Fibroblast of pulmonary artery (primary cell): ENCODE measurements around the gene FSD1L.
A peak's percentile ranks its signal among the peaks of the same experiment; 100 is the strongest.

Source experiments
- DNase-seq: peaks from one replicate; pipeline ENCODE4 v3.0.0-alpha.2; 2010; ENCODE audit warnings: low read depth
- H3K4me3 ChIP-seq: replicated peaks from 2 replicates; pipeline ENCODE4 v1.5.1; 2011; ENCODE audit warnings: low read depth, mild to moderate bottlenecking, control low read depth, low read length, moderate library complexity
- CTCF ChIP-seq: IDR thresholded peaks from 2 replicates; pipeline ENCODE4 v1.5.1; 2011; ENCODE audit warnings: mild to moderate bottlenecking, control low read depth, low read length, inconsistent platforms; ENCODE audit errors: missing control alignments

The FSD1L gene

GRCh38 chr9:105413525-105413924 lies 34.3 kb upstream of the FSD1L start:
- peak; percentile 52 for DNase-seq
- H3K4me3 ChIP-seq, result no peak overlapping the region
- peak; percentile 52 for TF ChIP-seq CTCF

DNA sequence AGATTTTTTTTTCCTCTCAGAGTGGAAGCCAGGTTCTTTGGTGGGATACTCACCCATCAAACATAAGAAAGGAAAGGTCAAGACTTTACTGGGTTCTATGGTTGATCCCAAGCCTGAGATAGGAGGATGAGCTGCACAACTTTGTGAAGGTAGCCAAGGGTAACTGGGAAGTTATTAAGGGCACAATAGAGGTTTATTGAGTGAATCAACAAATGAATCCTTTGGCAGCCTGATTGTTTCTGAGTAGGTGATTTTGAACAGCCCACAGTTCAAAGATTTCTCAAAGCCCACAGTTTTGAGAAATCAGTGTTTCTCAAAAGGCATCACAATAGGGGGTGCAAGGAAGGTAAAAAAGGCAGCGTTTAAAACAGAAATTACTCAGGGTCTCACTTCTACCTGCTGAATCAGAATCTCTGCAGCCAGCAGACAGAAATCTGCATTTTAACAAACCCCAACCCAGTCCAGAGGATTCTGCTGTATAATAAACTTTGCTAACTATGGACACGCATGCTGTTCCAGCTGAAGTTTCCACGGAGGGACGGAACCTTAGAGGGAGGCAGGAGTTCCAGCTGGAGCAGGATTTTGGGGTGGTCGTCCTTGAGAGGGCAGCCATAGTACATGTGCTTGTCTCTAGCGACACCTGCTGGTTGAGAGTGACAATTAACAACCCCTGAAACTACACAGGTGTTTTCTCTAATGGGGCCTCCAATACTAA lies 32.7 kb upstream of the FSD1L start:
- H3K4me3 ChIP-seq, result no peak overlapping the region
- DNase-seq, result peak; percentile 70
- peak; percentile 78 for TF ChIP-seq CTCF

DNA sequence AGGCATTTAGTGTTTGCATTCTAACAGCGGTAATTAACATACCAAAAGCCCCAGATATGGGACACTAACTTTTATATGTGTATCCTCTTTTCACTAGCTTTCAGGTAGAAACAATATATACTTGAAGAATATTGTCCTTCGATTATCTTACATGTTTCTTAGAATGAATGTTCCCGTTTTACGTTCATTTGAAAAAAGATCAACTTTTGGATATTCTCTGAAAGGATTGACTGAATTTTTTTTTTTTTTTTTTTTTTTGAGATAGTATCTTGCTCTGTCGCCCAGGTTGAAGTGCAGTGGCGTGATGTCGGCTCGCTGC lies 32.2 kb upstream of the FSD1L start:
- no peak for TF ChIP-seq CTCF
- H3K4me3 ChIP-seq, result no peak overlapping the region
- DNase-seq, result no peak

GRCh38 chr9:105416840-105417239 lies 31.0 kb upstream of the FSD1L start:
- DNase-seq, result no peak
- H3K4me3 ChIP-seq, result no peak overlapping the region
- no peak for TF ChIP-seq CTCF

GRCh38 chr9:105418588-105419500 lies 29.0 kb upstream of the FSD1L start:
- no peak overlapping the region for H3K4me3 ChIP-seq
- TF ChIP-seq CTCF, result no peak
- DNase-seq, result no peak

DNA sequence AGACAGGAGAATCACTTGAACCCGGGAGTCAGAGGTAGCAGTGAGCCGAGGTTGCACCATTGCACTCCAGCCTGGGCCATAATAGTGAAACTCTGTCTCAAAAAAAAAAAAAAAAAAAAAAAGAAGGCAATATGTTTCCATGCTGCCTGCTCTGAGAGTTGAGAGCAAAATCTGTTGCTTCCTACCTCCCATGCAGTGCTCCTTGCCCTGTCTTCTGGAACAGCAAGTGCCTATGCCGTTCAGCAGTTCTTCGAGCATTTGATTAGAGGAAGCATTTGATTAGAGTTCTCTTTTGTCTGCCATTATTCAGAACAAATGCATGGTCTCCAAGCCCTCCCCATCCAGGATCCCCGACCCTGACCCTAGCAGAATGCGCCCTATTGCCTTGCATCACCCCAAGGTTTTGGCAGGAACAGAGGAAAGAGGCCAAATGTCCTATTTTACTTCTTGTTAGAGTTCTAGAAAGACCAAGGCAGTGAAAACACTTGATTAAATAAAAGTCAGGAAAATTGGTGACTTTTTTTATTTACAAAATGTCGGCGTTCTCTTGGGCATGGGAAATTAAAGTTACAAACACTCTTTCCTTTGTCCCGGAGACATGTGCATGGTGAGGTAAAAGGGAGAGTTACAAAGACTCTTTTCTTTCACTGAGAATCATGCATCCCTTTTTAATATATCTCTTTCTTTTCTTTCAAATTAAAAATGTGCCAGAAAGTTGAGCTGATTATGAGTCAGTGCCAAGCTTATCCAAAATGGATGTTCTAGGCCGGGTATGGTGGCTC lies 27.8 kb upstream of the FSD1L start:
- TF ChIP-seq CTCF, result no peak
- no peak overlapping the region for H3K4me3 ChIP-seq
- DNase-seq, result no peak
